HepG2 (cell line): ENCODE results near the gene CTNNA3.

ENCODE experiments used
- HNRNPH1 ChIP-seq: fragments of 200-400 bp; formaldehyde crosslinking; optimal IDR thresholded peaks from 2 replicates; pipeline ENCODE3; 2017; ENCODE audit warnings: mild to moderate bottlenecking, low read depth, low read length
- HNRNPLL ChIP-seq: fragments of 200-400 bp; formaldehyde crosslinking; IDR thresholded peaks from 2 replicates; pipeline ENCODE4 v1.6.1; 2017; ENCODE audit warnings: mild to moderate bottlenecking, low read depth, low read length; ENCODE audit not compliant: poor library complexity, severe bottlenecking

DNA sequence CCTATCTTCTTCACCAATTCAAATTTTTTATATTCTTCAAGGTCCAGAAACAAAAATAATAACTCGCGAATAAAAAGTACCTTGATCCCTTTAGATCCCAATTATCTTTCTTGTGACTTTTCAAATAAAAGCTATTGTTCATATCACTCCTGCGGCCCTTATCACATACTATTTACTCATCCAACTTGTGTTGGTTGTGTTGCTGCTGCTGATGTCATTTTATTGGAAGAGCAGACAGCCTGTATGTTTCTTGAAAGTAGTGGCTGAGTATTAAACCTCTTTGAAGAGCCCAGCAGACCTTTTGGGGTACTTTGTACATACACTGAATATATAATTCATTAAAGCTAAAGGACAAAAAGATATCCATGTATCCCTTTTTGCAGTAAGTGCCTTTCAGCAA lies 231.7 kb downstream of the CTNNA3 start:
- TF ChIP-seq HNRNPLL (no peak), HNRNPH1 (no peak)
